Loucy (cell line): ENCODE measurements around the gene DYNC2H1.

ENCODE experiments used
- H2AFZ ChIP-seq: fragments of 200-600 bp; sonication (generic); 2 replicates; pipeline ENCODE4 v1.6.0; 2016; ENCODE audit warnings: antibody characterized with exemption, mild to moderate bottlenecking, low read length, moderate library complexity
- H3F3A ChIP-seq: fragments of 200-600 bp; 2 replicates; pipeline ENCODE4 v1.6.0; 2016; ENCODE audit warnings: antibody characterized with exemption, low read depth, mild to moderate bottlenecking
- H3K27me3 ChIP-seq: fragments of 200-600 bp; sonication (generic); 2 replicates; pipeline ENCODE4 v1.6.1; 2014; ENCODE audit warnings: low read length, mild to moderate bottlenecking; ENCODE audit not compliant: insufficient read depth, poor library complexity, severe bottlenecking
- H3K36me3 ChIP-seq: fragments of 200-600 bp; sonication (generic); 2 replicates; pipeline ENCODE4 v1.6.1; 2016; ENCODE audit warnings: low read length; ENCODE audit not compliant: insufficient read depth
- H3K4me1 ChIP-seq: fragments of 200-600 bp; sonication (generic); 2 replicates; pipeline ENCODE4 v1.5.1; 2014; ENCODE audit warnings: low read length, mild to moderate bottlenecking; ENCODE audit not compliant: insufficient read depth, poor library complexity, severe bottlenecking
- H3K4me2 ChIP-seq: fragments of 200-600 bp; sonication (generic); 2 replicates; pipeline ENCODE4 v1.6.0; 2014; ENCODE audit warnings: antibody characterized with exemption, low read length, low read depth, mild to moderate bottlenecking; ENCODE audit not compliant: poor library complexity, severe bottlenecking
- H3K4me3 ChIP-seq: fragments of 200-600 bp; sonication (generic); 2 replicates; pipeline ENCODE4 v1.5.1; 2014; ENCODE audit warnings: low read length, mild to moderate bottlenecking, mixed read lengths; ENCODE audit not compliant: poor library complexity, severe bottlenecking
- H3K79me2 ChIP-seq: fragments of 200-600 bp; sonication (generic); 2 replicates; pipeline ENCODE4 v1.6.1; 2014; ENCODE audit warnings: low read length; ENCODE audit not compliant: insufficient read depth
- H3K9ac ChIP-seq: fragments of 200-600 bp; sonication (generic); 2 replicates; pipeline ENCODE4 v1.6.0; 2014; ENCODE audit warnings: mild to moderate bottlenecking, low read depth, low read length, moderate library complexity; ENCODE audit not compliant: poor library complexity, severe bottlenecking
- H3K9me2 ChIP-seq: fragments of 200-600 bp; sonication (generic); replicated peaks from 2 replicates; pipeline ENCODE4 v1.6.1; 2016; ENCODE audit warnings: low read depth, low read length, mixed read lengths
- H3K9me3 ChIP-seq: fragments of 200-600 bp; sonication (generic); 2 replicates; pipeline ENCODE4 v1.6.1; 2014; ENCODE audit warnings: mild to moderate bottlenecking, antibody characterized with exemption, low read length, low read depth; ENCODE audit not compliant: insufficient read depth
- H4K20me1 ChIP-seq: fragments of 200-600 bp; sonication (generic); 2 replicates; pipeline ENCODE4 v1.6.0; 2014; ENCODE audit warnings: antibody characterized with exemption, low read length, mild to moderate bottlenecking; ENCODE audit not compliant: insufficient read depth, poor library complexity, severe bottlenecking
- CTCF ChIP-seq: fragments of 200-600 bp; sonication (generic); conservative IDR thresholded peaks from 2 replicates; pipeline ENCODE4 v1.5.1; 2014; ENCODE audit warnings: mild to moderate bottlenecking, antibody characterized with exemption, low read length
- EZH2phosphoT487 ChIP-seq: fragments of 200-600 bp; IDR thresholded peaks from 2 replicates; pipeline ENCODE4 v1.6.1; 2018; ENCODE audit warnings: antibody characterized with exemption, mild to moderate bottlenecking, moderate library complexity, borderline replicate concordance

DYNC2H1 gene

GRCh38 chr11:103266167-103266831 is 157.1 kb downstream of the DYNC2H1 start:
- Histone ChIP-seq H3K9me2 (no peaks in the 10 kb centered on the region), H4K20me1 (no peaks in the 10 kb centered on the region), H2AFZ (no peak overlapping the region), H3K79me2 (no peaks in the 10 kb centered on the region), H3K4me2 (no peak overlapping the region), H3K9ac (no peak overlapping the region), H3K4me3 (no peak overlapping the region), H3K9me3 (no peaks in the 10 kb centered on the region), H3F3A (no peaks in the 10 kb centered on the region), H3K4me1 (no peaks in the 10 kb centered on the region), H3K36me3 (no peaks in the 10 kb centered on the region), H3K27me3 (no peaks in the 10 kb centered on the region)
- TF ChIP-seq EZH2phosphoT487 (no peak), CTCF (no peak)

- no peaks in the 10 kb centered on the region for H3F3A ChIP-seq
- H3K36me3 ChIP-seq: no peaks in the 10 kb centered on the region
- H3K4me3 ChIP-seq: no peak overlapping the region
- H3K79me2 ChIP-seq: no peaks in the 10 kb centered on the region
- no peaks in the 10 kb centered on the region for H3K4me1 ChIP-seq
- no peaks in the 10 kb centered on the region for H3K9me2 ChIP-seq
- TF ChIP-seq EZH2phosphoT487 (no peak), CTCF (no peak)
- H3K4me2 ChIP-seq: no peak overlapping the region
- no peak overlapping the region for H2AFZ ChIP-seq
- no peak overlapping the region for H3K9ac ChIP-seq
- H4K20me1 ChIP-seq: no peaks in the 10 kb centered on the region
- H3K9me3 ChIP-seq: no peaks in the 10 kb centered on the region
- no peaks in the 10 kb centered on the region for H3K27me3 ChIP-seq
Measured at GRCh38 chr11:103272876-103273275, 163.7 kb downstream of the DYNC2H1 start.

- no peak for TF ChIP-seq EZH2phosphoT487
- no peak for TF ChIP-seq CTCF
- no peaks in the 10 kb centered on the region for H3K79me2 ChIP-seq
- H4K20me1 ChIP-seq: no peaks in the 10 kb centered on the region
Measured at GRCh38 chr11:103274025-103274424, 164.8 kb downstream of the DYNC2H1 start.

More at GRCh38 chr11:103274025-103274424, 164.8 kb downstream of the DYNC2H1 start:
- Histone ChIP-seq H3F3A (no peaks in the 10 kb centered on the region), H3K4me3 (no peak overlapping the region), H3K9me2 (no peaks in the 10 kb centered on the region), H3K27me3 (no peaks in the 10 kb centered on the region), H3K4me1 (no peaks in the 10 kb centered on the region), H3K9ac (no peak overlapping the region), H3K36me3 (no peaks in the 10 kb centered on the region), H2AFZ (no peak overlapping the region), H3K9me3 (no peaks in the 10 kb centered on the region), H3K4me2 (no peak overlapping the region)
